Measurements from ENCODE around the gene UNC45A. TPM values are rescaled to one million over a fixed set of nuclear protein-coding genes. Genes with fewer than 3 reads are reported as not detected.
A peak's percentile ranks its signal among the peaks of the same experiment; 100 is the strongest.

The UNC45A gene
- total RNA-seq = 77.0 and 79.0 TPM in 2 replicates
- total RNA-seq (2013) = 40.5 TPM
- 43.3 and 56.3 TPM in 2 replicates for polyA plus RNA-seq
- polyA minus RNA-seq = 57.9 and 72.3 TPM in 2 replicates

DNA sequence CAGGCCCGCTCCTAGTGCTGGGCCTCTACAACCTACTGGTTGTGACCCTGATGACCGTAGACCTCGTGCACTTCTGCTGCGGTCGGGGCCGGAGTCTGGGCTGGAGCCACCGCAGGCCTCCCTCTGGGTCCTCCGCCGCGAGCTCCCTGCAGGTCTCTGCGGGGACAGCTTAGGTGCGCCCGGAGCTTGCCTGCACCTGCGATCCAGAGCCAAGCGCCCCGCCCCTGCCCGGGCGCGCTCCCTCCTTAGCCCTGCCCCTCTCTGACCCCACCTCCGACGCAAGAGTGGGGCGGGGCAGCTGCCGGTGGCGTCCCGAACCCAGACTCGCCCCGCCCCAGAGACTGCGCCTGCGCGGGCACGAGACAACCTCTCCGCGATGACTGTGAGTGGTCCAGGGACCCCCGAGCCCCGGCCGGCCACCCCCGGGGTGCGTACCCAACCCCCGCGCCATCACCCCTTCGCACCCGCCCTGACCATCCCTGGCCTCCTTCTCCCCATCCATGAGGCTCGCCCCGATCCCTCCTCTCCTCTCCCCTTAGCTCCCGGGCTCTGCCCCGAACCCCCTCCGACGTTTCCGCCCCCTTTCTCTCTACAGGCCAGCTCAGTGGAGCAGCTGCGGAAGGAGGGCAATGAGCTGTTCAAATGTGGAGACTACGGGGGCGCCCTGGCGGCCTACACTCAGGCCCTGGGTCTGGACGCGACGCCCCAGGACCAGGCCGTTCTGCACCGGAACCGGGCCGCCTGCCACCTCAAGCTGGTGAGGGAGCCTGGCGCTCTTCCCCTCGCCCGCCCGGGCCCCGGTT is at the start of gene UNC45A:
TSS of gene UNC45A (plus strand) at position 337 of the 803 bp plus-strand sequence. CDS start at position 377, 40 bp downstream.
- Histone ChIP-seq H3K27me3 (replicated peaks in 1 of 4; ENCODE audit: control extremely low read depth in 1 of 4, control insufficient read depth in 3 of 4, insufficient read depth in 4 of 4, low read length in 3 of 4) (no peaks in the 10 kb centered on the region), H3K9me3 (ENCODE audit: control extremely low read depth in 1 of 3, control insufficient read depth in 2 of 3, insufficient read depth in 1 of 3, low read length in 2 of 3) (no peaks in the 10 kb centered on the region), H3K4me2 (replicated peaks; ENCODE audit: low read depth, low read length, poor library complexity, severe bottlenecking) (peak within 1 kb of the TSS; percentile 88), H3K4me3 (ENCODE audit: control extremely low read depth in 1 of 5, extremely low read depth in 1 of 5, insufficient read depth in 1 of 5, low read depth in 2 of 5, low read length in 4 of 5) (peak within 1 kb of the TSS; percentile 36 to 87 (median 81)), H4K20me1 (ENCODE audit: control insufficient read depth, insufficient read depth, low read length, poor library complexity, severe bottlenecking) (peaks cover 9% of the 10 kb centered on the region), H3K4me1 (ENCODE audit: control insufficient read depth in 2 of 2, insufficient read depth in 2 of 2, low read length in 2 of 2) (peaks cover 35 to 56% of the 10 kb centered on the region in 2 donors), H3K27ac (ENCODE audit: low read length in 2 of 2) (peak within 1 kb of the TSS; percentile 53 to 74), H3K36me3 (replicated peaks in 1 of 2; ENCODE audit: control extremely low read depth in 1 of 2, control insufficient read depth in 1 of 2, extremely low read depth in 1 of 2, insufficient read depth in 2 of 2, low read length in 1 of 2) (peaks cover 3 to 27% of the 10 kb centered on the region in 2 experiments), H3K79me2 (ENCODE audit: control insufficient read depth, insufficient read depth, low read length) (peaks cover 14% of the 10 kb centered on the region), H3K9ac (ENCODE audit: low read length) (peak within 1 kb of the TSS; percentile 77), H2AFZ (ENCODE audit: insufficient read depth, low read depth, low read length, poor library complexity, severe bottlenecking) (peak within 1 kb of the TSS; percentile 98)
- Mint-ChIP-seq H3K27ac (peak within 1 kb of the TSS; percentile 98), H3K4me1 (peaks cover 41% of the 10 kb centered on the region), H3K4me3 (peak within 1 kb of the TSS; percentile 99), H3K27me3 (no peaks in the 10 kb centered on the region), H3K9me3 (ENCODE audit: insufficient read depth) (no peaks in the 10 kb centered on the region)
- under 1% methylated on average over 62 of the region's 65 CpGs for WGBS (ENCODE audit: insufficient coverage)
- intact Hi-C loops (cut with micrococcal nuclease) = loop anchor here (1.0 to 10.0 kb wide), 10 partner anchors 19 to 1240 kb away; partner anchors contain the start of genes AP3S2, BLM, IDH2 and IQGAP1
- ATAC-seq (ENCODE audit: low read depth) = peak; percentile 76
- ChIA-PET CTCF (interaction anchor here (0.6 to 9.5 kb wide), 24 partner anchors 9 to 794 kb away, joined by 3 to 260 read pairs (median 5); partner anchors contain the start of genes BLM, FES, GDPGP1 and IQGAP1), POLR2A (interaction anchor here (0.5 to 6.9 kb wide), 13 partner anchors 9 to 704 kb away, joined by 3 to 66 read pairs (median 5); partner anchors contain the start of genes BLM, FES, MAN2A2 and RCCD1)
- peak; percentile 96 for DNase-seq
- TF ChIP-seq, protein P1, sequence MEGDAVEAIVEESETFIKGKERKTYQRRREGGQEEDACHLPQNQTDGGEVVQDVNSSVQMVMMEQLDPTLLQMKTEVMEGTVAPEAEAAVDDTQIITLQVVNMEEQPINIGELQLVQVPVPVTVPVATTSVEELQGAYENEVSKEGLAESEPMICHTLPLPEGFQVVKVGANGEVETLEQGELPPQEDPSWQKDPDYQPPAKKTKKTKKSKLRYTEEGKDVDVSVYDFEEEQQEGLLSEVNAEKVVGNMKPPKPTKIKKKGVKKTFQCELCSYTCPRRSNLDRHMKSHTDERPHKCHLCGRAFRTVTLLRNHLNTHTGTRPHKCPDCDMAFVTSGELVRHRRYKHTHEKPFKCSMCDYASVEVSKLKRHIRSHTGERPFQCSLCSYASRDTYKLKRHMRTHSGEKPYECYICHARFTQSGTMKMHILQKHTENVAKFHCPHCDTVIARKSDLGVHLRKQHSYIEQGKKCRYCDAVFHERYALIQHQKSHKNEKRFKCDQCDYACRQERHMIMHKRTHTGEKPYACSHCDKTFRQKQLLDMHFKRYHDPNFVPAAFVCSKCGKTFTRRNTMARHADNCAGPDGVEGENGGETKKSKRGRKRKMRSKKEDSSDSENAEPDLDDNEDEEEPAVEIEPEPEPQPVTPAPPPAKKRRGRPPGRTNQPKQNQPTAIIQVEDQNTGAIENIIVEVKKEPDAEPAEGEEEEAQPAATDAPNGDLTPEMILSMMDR (IDR thresholded peaks at IDR 0.05) = no peak
- TF ChIP-seq EZH2 (IDR thresholded peaks at IDR 0.05; ENCODE audit: borderline replicate concordance, insufficient read depth, low read depth, low read length, poor library complexity, severe bottlenecking) = no peak
